DOHH2 (cell line): ENCODE results near the gene CRTAC1.

Experiments
- H3F3A ChIP-seq: fragments of 200-600 bp; sonication (generic), shearing (Covaris generic); 2 replicates; pipeline ENCODE4 v1.6.0; 2016; ENCODE audit warnings: antibody characterized with exemption, mild to moderate bottlenecking; ENCODE audit not compliant: control insufficient read depth, insufficient read depth
- H3K27ac ChIP-seq: fragments of 200-600 bp; sonication (generic); 2 replicates; pipeline ENCODE4 v1.5.1; 2014; ENCODE audit warnings: low read depth, mild to moderate bottlenecking, low read length, moderate library complexity
- H3K27me3 ChIP-seq: fragments of 200-600 bp; sonication (generic); 2 replicates; pipeline ENCODE4 v1.6.1; 2014; ENCODE audit warnings: mild to moderate bottlenecking, low read length, mixed read lengths; ENCODE audit not compliant: control insufficient read depth
- H3K36me3 ChIP-seq: fragments of 200-600 bp; sonication (generic); 2 replicates; pipeline ENCODE4 v1.6.1; 2014; ENCODE audit warnings: mild to moderate bottlenecking, low read length, moderate library complexity, mixed read lengths; ENCODE audit not compliant: control insufficient read depth
- H3K4me1 ChIP-seq: fragments of 200-600 bp; sonication (generic); 2 replicates; pipeline ENCODE4 v1.6.1; 2014; ENCODE audit warnings: mild to moderate bottlenecking, low read length, mixed read lengths; ENCODE audit not compliant: control insufficient read depth
- H3K4me2 ChIP-seq: fragments of 200-600 bp; sonication (generic); 2 replicates; pipeline ENCODE4 v1.6.0; 2014; ENCODE audit warnings: mild to moderate bottlenecking, low read length, moderate library complexity
- H3K4me3 ChIP-seq: fragments of 200-600 bp; sonication (generic); 2 replicates; pipeline ENCODE4 v1.5.1; 2014; ENCODE audit warnings: mild to moderate bottlenecking, low read length, mixed read lengths
- H3K79me2 ChIP-seq: fragments of 200-600 bp; sonication (generic); 2 replicates; pipeline ENCODE4 v1.6.1; 2014; ENCODE audit warnings: mild to moderate bottlenecking, low read length, mixed read lengths; ENCODE audit not compliant: control insufficient read depth
- H3K9me2 ChIP-seq: fragments of 200-600 bp; sonication (generic); replicated peaks from 2 replicates; pipeline ENCODE4 v1.6.1; 2014; ENCODE audit warnings: mild to moderate bottlenecking, low read length, mixed read lengths; ENCODE audit not compliant: control insufficient read depth
- H3K9me3 ChIP-seq: fragments of 200-600 bp; sonication (generic); 2 replicates; pipeline ENCODE4 v1.6.1; 2014; ENCODE audit warnings: antibody characterized with exemption, low read length, mixed read lengths; ENCODE audit not compliant: control insufficient read depth, insufficient read depth
- H4K20me1 ChIP-seq: fragments of 200-600 bp; sonication (generic); 2 replicates; pipeline ENCODE4 v1.6.0; 2014; ENCODE audit warnings: low read depth, mild to moderate bottlenecking, antibody characterized with exemption, low read length, moderate library complexity; ENCODE audit not compliant: control insufficient read depth, insufficient read depth
- EZH2phosphoT487 ChIP-seq: fragments of 200-600 bp; sonication (generic); IDR thresholded peaks from 2 replicates; pipeline ENCODE4 v1.6.1; 2017; ENCODE audit warnings: borderline replicate concordance, mild to moderate bottlenecking, antibody characterized with exemption, low read length, moderate library complexity, mixed read lengths
- TF ChIP-seq, protein P1 (sequence below): fragments of 200-600 bp; sonication (generic); IDR thresholded peaks from one replicate; pipeline ENCODE4 v1.5.1; 2014; ENCODE audit warnings: antibody characterized with exemption, mild to moderate bottlenecking, low read depth, low read length; ENCODE audit not compliant: poor library complexity, severe bottlenecking

The CRTAC1 gene

DNA sequence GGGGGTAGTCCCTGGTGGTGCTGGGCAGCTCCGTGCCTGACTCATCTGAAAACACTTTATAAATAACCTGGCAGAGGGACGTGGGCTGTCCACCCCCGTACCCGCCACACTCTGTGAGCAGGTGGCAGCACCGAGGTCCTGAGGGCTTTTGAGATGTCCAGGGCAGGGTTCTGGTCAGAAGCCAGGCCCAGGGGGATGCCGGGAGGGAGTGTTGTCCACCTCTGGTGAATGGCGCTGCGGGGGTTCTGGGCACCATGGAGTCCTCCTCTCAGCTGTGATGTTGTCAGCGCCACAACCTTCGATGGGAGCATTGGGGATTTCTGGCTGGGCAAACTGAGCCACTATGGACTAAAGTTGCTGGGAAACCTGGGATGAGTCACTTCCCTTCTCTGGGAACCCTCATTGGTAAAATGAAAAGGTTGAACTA is 208.1 kb downstream of the CRTAC1 start:
- no peaks in the 10 kb centered on the region for H3K36me3 ChIP-seq
- H4K20me1 ChIP-seq = no peaks in the 10 kb centered on the region
- peaks cover 21% of the 10 kb centered on the region for H3K27me3 ChIP-seq
- no peaks in the 10 kb centered on the region for H3K4me1 ChIP-seq
- H3K4me3 ChIP-seq = no peak overlapping the region
- H3K9me2 ChIP-seq = no peaks in the 10 kb centered on the region
- H3K27ac ChIP-seq = no peak overlapping the region
- no peaks in the 10 kb centered on the region for H3F3A ChIP-seq
- no peaks in the 10 kb centered on the region for H3K9me3 ChIP-seq
- no peak overlapping the region for H3K4me2 ChIP-seq
- H3K79me2 ChIP-seq = no peaks in the 10 kb centered on the region
- no peak for TF ChIP-seq EZH2phosphoT487
- TF ChIP-seq, protein P1, sequence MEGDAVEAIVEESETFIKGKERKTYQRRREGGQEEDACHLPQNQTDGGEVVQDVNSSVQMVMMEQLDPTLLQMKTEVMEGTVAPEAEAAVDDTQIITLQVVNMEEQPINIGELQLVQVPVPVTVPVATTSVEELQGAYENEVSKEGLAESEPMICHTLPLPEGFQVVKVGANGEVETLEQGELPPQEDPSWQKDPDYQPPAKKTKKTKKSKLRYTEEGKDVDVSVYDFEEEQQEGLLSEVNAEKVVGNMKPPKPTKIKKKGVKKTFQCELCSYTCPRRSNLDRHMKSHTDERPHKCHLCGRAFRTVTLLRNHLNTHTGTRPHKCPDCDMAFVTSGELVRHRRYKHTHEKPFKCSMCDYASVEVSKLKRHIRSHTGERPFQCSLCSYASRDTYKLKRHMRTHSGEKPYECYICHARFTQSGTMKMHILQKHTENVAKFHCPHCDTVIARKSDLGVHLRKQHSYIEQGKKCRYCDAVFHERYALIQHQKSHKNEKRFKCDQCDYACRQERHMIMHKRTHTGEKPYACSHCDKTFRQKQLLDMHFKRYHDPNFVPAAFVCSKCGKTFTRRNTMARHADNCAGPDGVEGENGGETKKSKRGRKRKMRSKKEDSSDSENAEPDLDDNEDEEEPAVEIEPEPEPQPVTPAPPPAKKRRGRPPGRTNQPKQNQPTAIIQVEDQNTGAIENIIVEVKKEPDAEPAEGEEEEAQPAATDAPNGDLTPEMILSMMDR = no peak

DNA sequence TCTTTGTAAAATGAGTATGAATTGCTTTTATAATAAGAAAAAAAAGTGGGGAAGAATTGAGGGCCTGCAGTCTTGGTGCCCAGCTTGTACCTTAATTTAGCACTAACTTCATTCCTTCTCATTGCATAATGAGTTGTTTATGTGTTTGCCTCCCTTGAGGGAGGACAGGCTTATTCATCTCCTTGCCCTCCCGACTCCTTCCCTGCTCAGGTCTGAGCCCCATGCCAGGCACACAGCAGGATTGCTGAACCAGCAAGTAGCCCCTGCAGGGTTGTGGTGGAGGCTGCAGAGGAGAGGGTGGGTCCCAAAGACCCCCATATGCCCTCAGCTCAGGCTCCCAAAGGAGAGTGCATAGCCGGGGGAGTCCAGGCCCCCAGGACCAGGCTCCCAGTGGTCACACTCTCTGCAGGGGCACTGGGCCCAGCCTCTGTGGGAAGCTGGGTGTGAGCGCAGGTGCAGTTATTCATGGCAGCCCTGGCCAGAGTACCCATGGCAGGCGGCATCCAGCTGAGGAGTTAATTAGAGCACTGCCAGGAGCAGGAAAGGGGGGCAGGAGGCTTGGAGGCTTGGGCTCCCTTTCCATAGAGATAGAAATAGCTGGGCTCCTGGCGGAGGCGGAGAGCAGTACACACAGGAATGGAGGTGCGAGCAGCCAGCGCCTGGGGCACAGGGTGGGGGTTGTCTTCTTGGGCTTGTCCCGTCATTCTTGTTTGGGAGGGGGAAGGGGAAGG is 208.9 kb downstream of the CRTAC1 start:
- H3K4me3 ChIP-seq = no peak overlapping the region
- peaks cover 21% of the 10 kb centered on the region for H3K27me3 ChIP-seq
- H3F3A ChIP-seq = no peaks in the 10 kb centered on the region
- H3K79me2 ChIP-seq = no peaks in the 10 kb centered on the region
- H3K4me1 ChIP-seq = no peaks in the 10 kb centered on the region
- H3K9me3 ChIP-seq = no peaks in the 10 kb centered on the region
- no peak overlapping the region for H3K4me2 ChIP-seq
- H3K9me2 ChIP-seq = no peaks in the 10 kb centered on the region
- TF ChIP-seq EZH2phosphoT487 = no peak
- no peak overlapping the region for H3K27ac ChIP-seq
- no peaks in the 10 kb centered on the region for H3K36me3 ChIP-seq
- no peaks in the 10 kb centered on the region for H4K20me1 ChIP-seq

DNA sequence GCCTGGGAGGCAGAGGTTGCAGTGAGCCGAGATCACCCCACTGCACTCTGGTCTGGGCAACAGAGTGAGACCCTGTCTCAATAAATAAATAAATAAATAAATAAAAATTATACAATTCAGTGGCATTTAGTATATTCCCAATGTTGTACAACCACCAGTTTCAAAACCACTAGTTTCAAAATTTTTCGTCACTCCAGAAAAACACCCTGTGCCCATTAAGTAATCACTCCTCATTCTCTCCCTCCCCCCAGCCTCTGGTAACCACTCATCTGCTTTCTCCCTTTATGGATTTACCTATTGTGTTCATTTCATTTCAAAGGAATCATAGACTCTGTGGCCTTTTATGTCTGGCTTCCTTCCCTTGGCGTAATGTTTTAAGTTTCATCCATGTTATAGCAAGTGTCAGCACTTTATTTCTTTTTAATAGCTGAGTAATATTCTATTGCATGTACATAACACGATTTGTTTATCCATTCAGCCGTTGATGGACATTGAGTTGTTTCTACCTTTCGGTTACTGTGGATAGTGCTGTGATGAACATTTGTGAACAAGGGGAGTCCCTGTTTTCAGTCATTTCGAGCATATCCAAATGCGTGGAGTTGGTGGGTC is 210.2 kb downstream of the CRTAC1 start:
- Histone ChIP-seq H3K36me3 (no peaks in the 10 kb centered on the region), H3K79me2 (no peaks in the 10 kb centered on the region), H4K20me1 (no peaks in the 10 kb centered on the region), H3K9me3 (no peaks in the 10 kb centered on the region), H3K4me1 (no peaks in the 10 kb centered on the region), H3K27ac (no peak overlapping the region), H3K27me3 (peaks cover 21% of the 10 kb centered on the region), H3K4me2 (no peak overlapping the region), H3K9me2 (no peaks in the 10 kb centered on the region), H3F3A (no peaks in the 10 kb centered on the region), H3K4me3 (no peak overlapping the region)
- no peak for TF ChIP-seq EZH2phosphoT487
- TF ChIP-seq, protein P1 = no peak

DNA sequence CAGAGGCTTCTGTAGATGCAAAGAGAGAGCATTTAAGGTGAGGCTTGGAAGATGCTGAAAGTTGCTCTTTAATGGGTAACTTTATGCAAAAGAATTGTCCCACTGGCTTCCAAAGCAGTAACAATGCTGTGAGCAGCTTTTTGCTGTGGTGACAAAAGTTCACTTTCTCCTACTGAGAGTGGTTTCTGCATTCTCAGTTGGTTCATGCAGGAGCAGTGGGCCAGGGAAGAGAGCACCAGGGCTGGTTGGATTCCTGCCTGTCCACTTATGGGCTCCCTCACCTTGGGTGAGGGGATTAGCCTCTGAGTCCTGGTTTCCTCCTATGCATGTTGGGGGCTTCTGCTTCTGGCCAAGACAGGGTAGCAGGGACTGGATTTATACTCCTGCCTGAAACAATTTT is 211.8 kb downstream of the CRTAC1 start:
- Histone ChIP-seq H3K79me2 (no peaks in the 10 kb centered on the region), H3F3A (no peaks in the 10 kb centered on the region), H3K27ac (no peak overlapping the region), H3K36me3 (no peaks in the 10 kb centered on the region), H4K20me1 (no peaks in the 10 kb centered on the region), H3K4me3 (no peak overlapping the region), H3K9me3 (no peaks in the 10 kb centered on the region), H3K4me1 (no peaks in the 10 kb centered on the region), H3K4me2 (no peak overlapping the region), H3K9me2 (no peaks in the 10 kb centered on the region), H3K27me3 (peaks cover 21% of the 10 kb centered on the region)
- TF ChIP-seq, protein P1 = no peak
- TF ChIP-seq EZH2phosphoT487 = no peak
